Measurements from ENCODE around the gene C3orf38. TPM values are rescaled to one million over a fixed set of nuclear protein-coding genes. Genes with fewer than 3 reads are reported as not detected.

Gene C3orf38
- total and polyA plus RNA-seq, 2 donors from 2014 or later: 10.1 to 20.9 TPM

GRCh38 chr3:88112289-88112688, 37.5 kb upstream of the C3orf38 start:
- Histone ChIP-seq H3K9me3 (ENCODE audit: control insufficient read depth in 2 of 3, insufficient read depth in 1 of 3, low read length in 3 of 3) (no peaks in the 10 kb centered on the region), H3K36me3 (ENCODE audit: control insufficient read depth in 2 of 3, insufficient read depth in 3 of 3, low read length in 3 of 3) (peaks cover 2 to 4% (median 3%) of the 10 kb centered on the region in 3 donors), H3K27ac (ENCODE audit: low read depth in 2 of 2, low read length in 2 of 2) (no peak overlapping the region), H3K4me1 (ENCODE audit: control insufficient read depth in 2 of 3, insufficient read depth in 2 of 3, low read depth in 1 of 3, low read length in 3 of 3) (no peaks in the 10 kb centered on the region), H3K27me3 (ENCODE audit: control insufficient read depth, insufficient read depth, low read length) (no peaks in the 10 kb centered on the region), H3K4me3 (ENCODE audit: low read length in 3 of 3) (no peak overlapping the region), H3K9ac (ENCODE audit: low read length in 3 of 3) (no peak overlapping the region)
- no peak for FAIRE-seq
- TF ChIP-seq CTCF (IDR thresholded peaks at IDR 0.05; ENCODE audit: borderline replicate concordance, extremely low read depth, insufficient read depth): no peak
- intact Hi-C loops (cut with DNase I): no loop called here
- DNase-seq: no peak

- no peaks in the 10 kb centered on the region for H3K9me3 ChIP-seq (ENCODE audit: control insufficient read depth in 2 of 3, insufficient read depth in 1 of 3, low read length in 3 of 3)
- H3K4me1 ChIP-seq (ENCODE audit: control insufficient read depth in 2 of 3, insufficient read depth in 2 of 3, low read depth in 1 of 3, low read length in 3 of 3): no peaks in the 10 kb centered on the region
- no peak overlapping the region for H3K9ac ChIP-seq (ENCODE audit: low read length in 3 of 3)
- no peaks in the 10 kb centered on the region for H3K27me3 ChIP-seq (ENCODE audit: control insufficient read depth, insufficient read depth, low read length)
- FAIRE-seq (peak; percentile 87), DNase-seq (peak in 4 of 5 donors; percentile 52 to 86 (median 68))
- peaks cover 2 to 4% (median 3%) of the 10 kb centered on the region in 3 donors for H3K36me3 ChIP-seq (ENCODE audit: control insufficient read depth in 2 of 3, insufficient read depth in 3 of 3, low read length in 3 of 3)
- no peak overlapping the region for H3K4me3 ChIP-seq (ENCODE audit: low read length in 3 of 3)
- H3K27ac ChIP-seq (ENCODE audit: low read depth in 2 of 2, low read length in 2 of 2): no peak overlapping the region
- intact Hi-C loops (cut with DNase I): no loop called here
- peak; percentile 43 for TF ChIP-seq CTCF (IDR thresholded peaks at IDR 0.05; ENCODE audit: borderline replicate concordance, extremely low read depth, insufficient read depth)
Measured at GRCh38 chr3:88113311-88114162, 36.2 kb upstream of the C3orf38 start.

GRCh38 chr3:88114878-88115549, 34.7 kb upstream of the C3orf38 start:
- H3K4me1 ChIP-seq (ENCODE audit: control insufficient read depth in 2 of 3, insufficient read depth in 2 of 3, low read depth in 1 of 3, low read length in 3 of 3): no peaks in the 10 kb centered on the region
- intact Hi-C loops (cut with DNase I): no loop called here
- H3K9ac ChIP-seq (ENCODE audit: low read length in 3 of 3): no peak overlapping the region
- H3K9me3 ChIP-seq (ENCODE audit: control insufficient read depth in 2 of 3, insufficient read depth in 1 of 3, low read length in 3 of 3): no peaks in the 10 kb centered on the region
- H3K27ac ChIP-seq (ENCODE audit: low read depth in 2 of 2, low read length in 2 of 2): no peak overlapping the region
- FAIRE-seq (no peak), DNase-seq (no peak)
- no peak for TF ChIP-seq CTCF (IDR thresholded peaks at IDR 0.05; ENCODE audit: borderline replicate concordance, extremely low read depth, insufficient read depth)
- H3K27me3 ChIP-seq (ENCODE audit: control insufficient read depth, insufficient read depth, low read length): no peaks in the 10 kb centered on the region
- H3K4me3 ChIP-seq (ENCODE audit: low read length in 3 of 3): no peak overlapping the region
- peaks cover 2 to 4% (median 3%) of the 10 kb centered on the region in 3 donors for H3K36me3 ChIP-seq (ENCODE audit: control insufficient read depth in 2 of 3, insufficient read depth in 3 of 3, low read length in 3 of 3)
